Rectal smooth muscle tissue (tissue), 1 donor: Measurements from ENCODE around the gene CAVIN2.

Experiments
- H3K27ac ChIP-seq: one replicate; pipeline ENCODE4 v1.7.0; 2013; ENCODE audit warnings: low read depth, low read length, inconsistent platforms
- H3K27me3 ChIP-seq: one replicate; pipeline ENCODE4 v1.7.0; 2013; ENCODE audit warnings: low read length; ENCODE audit not compliant: control insufficient read depth, insufficient read depth
- H3K36me3 ChIP-seq: one replicate; pipeline ENCODE4 v1.7.0; 2013; ENCODE audit warnings: low read length; ENCODE audit not compliant: control insufficient read depth, insufficient read depth
- H3K4me1 ChIP-seq: one replicate; pipeline ENCODE4 v1.7.0; 2013; ENCODE audit warnings: low read length; ENCODE audit not compliant: control insufficient read depth, insufficient read depth
- H3K4me3 ChIP-seq: one replicate; pipeline ENCODE4 v1.7.0; 2013; ENCODE audit warnings: low read length
- H3K9ac ChIP-seq: one replicate; pipeline ENCODE4 v1.7.0; 2013; ENCODE audit warnings: low read length

The CAVIN2 gene

GRCh38 chr2:191846515-191847476 is at the start of gene CAVIN2:
Gene CAVIN2 (minus strand): TSS chr2:191847088. CDS start chr2:191846925, 163 bp downstream.
- H3K36me3 ChIP-seq = no peaks in the 10 kb centered on the region
- peak within 1 kb of the TSS; percentile 82 for H3K4me3 ChIP-seq
- peaks cover 4% of the 10 kb centered on the region for H3K4me1 ChIP-seq
- no peaks in the 10 kb centered on the region for H3K27me3 ChIP-seq
- H3K27ac ChIP-seq = peak within 1 kb of the TSS; percentile 96
- H3K9ac ChIP-seq = peak within 1 kb of the TSS; percentile 55

- Histone ChIP-seq H3K36me3 (no peaks in the 10 kb centered on the region), H3K4me3 (no peak overlapping the region), H3K27ac (no peak overlapping the region), H3K9ac (no peak overlapping the region), H3K27me3 (no peaks in the 10 kb centered on the region), H3K4me1 (peaks cover 6% of the 10 kb centered on the region)
Measured at GRCh38 chr2:191895743-191896142, 48.9 kb upstream of the CAVIN2 start.

GRCh38 chr2:191895195-191895594 is 48.3 kb upstream of the CAVIN2 start:
- no peak overlapping the region for H3K4me3 ChIP-seq
- H3K9ac ChIP-seq = no peak overlapping the region
- no peaks in the 10 kb centered on the region for H3K36me3 ChIP-seq
- H3K27me3 ChIP-seq = no peaks in the 10 kb centered on the region
- H3K27ac ChIP-seq = no peak overlapping the region
- H3K4me1 ChIP-seq = peaks cover 6% of the 10 kb centered on the region

- Histone ChIP-seq H3K27me3 (no peaks in the 10 kb centered on the region), H3K36me3 (no peaks in the 10 kb centered on the region), H3K27ac (no peak overlapping the region), H3K4me1 (peaks cover 6% of the 10 kb centered on the region), H3K9ac (no peak overlapping the region), H3K4me3 (no peak overlapping the region)
Measured at GRCh38 chr2:191894681-191895147, 47.8 kb upstream of the CAVIN2 start.

GRCh38 chr2:191892391-191892790 is 45.5 kb upstream of the CAVIN2 start:
- no peaks in the 10 kb centered on the region for H3K36me3 ChIP-seq
- no peak overlapping the region for H3K27ac ChIP-seq
- H3K4me3 ChIP-seq = no peak overlapping the region
- no peak overlapping the region for H3K9ac ChIP-seq
- H3K27me3 ChIP-seq = no peaks in the 10 kb centered on the region
- H3K4me1 ChIP-seq = no peaks in the 10 kb centered on the region

GRCh38 chr2:191891656-191892055 is 44.8 kb upstream of the CAVIN2 start:
- H3K36me3 ChIP-seq = no peaks in the 10 kb centered on the region
- H3K27ac ChIP-seq = no peak overlapping the region
- no peaks in the 10 kb centered on the region for H3K27me3 ChIP-seq
- no peak overlapping the region for H3K9ac ChIP-seq
- H3K4me3 ChIP-seq = no peak overlapping the region
- H3K4me1 ChIP-seq = no peaks in the 10 kb centered on the region

DNA sequence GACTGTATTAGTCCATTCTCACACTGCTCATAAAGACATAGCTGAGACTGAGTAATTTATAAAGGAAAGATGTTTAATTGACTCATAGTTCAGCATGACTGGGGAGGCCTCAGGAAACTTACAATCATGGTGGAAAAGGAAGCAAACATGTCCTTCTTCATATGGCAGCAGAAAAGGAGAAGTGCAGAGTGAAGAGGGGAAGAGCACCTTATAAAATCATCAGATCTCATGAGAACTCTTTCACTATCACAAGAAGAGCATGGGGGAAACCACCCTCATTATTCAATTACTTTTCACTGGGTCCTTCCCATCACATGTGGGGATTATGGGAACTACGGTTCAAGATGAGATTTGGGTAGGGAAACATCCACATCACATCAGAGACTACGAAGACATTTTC is 43.0 kb upstream of the CAVIN2 start:
- Histone ChIP-seq H3K36me3 (no peaks in the 10 kb centered on the region), H3K4me1 (peaks cover 11% of the 10 kb centered on the region), H3K9ac (no peak overlapping the region), H3K4me3 (no peak overlapping the region), H3K27me3 (no peaks in the 10 kb centered on the region), H3K27ac (no peak overlapping the region)

DNA sequence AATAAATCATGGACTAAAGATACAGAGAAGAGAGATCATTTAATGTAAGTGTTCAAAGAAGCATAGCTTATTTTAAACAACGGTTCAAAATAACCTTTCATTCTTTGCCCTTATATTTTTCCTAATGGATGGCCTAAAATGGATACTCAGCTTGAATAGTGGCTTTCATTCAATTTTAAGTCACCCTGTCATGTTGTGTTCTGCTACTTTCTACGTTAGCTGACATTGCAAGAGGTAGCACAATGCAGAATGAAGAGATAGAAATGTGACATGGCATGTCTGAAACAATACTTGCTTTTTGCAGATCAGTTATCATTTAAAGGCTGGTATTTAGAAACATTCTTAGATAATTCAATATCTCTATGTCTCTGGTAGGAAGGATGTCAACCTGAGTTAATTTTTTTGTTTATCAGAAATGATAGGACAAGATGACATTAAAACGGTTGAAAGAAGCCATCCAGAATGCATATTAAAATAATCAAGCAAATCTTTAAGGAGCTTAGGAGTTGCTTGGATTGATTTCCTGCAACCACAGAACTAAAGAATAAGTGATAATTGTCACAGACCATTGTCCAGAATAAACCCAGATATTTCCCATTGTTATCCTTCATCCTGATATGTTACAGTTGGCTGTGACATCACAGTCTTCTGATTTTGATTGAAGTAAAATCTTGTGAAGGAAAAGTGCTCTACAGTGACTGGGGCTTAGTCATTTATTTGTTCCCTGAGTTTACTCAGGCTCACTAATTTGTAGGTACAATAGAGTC is 41.7 kb upstream of the CAVIN2 start:
- no peak overlapping the region for H3K9ac ChIP-seq
- peaks cover 11% of the 10 kb centered on the region for H3K4me1 ChIP-seq
- no peak overlapping the region for H3K27ac ChIP-seq
- H3K4me3 ChIP-seq = no peak overlapping the region
- H3K36me3 ChIP-seq = no peaks in the 10 kb centered on the region
- no peaks in the 10 kb centered on the region for H3K27me3 ChIP-seq

GRCh38 chr2:191885650-191886049 is 38.8 kb upstream of the CAVIN2 start:
- no peaks in the 10 kb centered on the region for H3K36me3 ChIP-seq
- H3K9ac ChIP-seq = no peak overlapping the region
- peak overlapping the region; percentile 58 for H3K27ac ChIP-seq
- no peaks in the 10 kb centered on the region for H3K27me3 ChIP-seq
- no peak overlapping the region for H3K4me3 ChIP-seq
- H3K4me1 ChIP-seq = peaks cover 11% of the 10 kb centered on the region

DNA sequence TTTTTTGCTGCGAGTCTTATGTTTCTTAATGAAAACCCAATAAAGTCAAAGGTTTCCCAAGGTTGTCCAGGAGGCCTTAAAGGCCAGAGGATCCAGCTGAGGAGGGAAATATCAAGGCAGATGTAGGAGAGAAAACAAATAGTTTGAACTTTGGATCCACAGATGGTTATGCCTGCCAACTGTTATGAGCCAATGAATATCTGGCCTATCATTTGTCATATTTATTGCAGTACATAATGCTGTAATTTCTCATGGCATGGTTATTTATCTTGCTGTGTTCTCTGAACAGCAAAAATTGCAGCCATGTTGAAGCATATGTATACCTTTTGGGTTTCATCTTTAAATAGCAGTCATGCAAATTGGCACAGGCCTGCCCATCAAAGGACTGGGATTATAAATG is 38.2 kb upstream of the CAVIN2 start:
- Histone ChIP-seq H3K27ac (peak overlapping the region; percentile 58), H3K4me3 (no peak overlapping the region), H3K9ac (no peak overlapping the region), H3K27me3 (no peaks in the 10 kb centered on the region), H3K4me1 (peaks cover 11% of the 10 kb centered on the region), H3K36me3 (no peaks in the 10 kb centered on the region)

GRCh38 chr2:191881982-191882816 is 35.3 kb upstream of the CAVIN2 start:
- H3K9ac ChIP-seq = no peak overlapping the region
- no peaks in the 10 kb centered on the region for H3K27me3 ChIP-seq
- H3K27ac ChIP-seq = no peak overlapping the region
- H3K4me1 ChIP-seq = peaks cover 20% of the 10 kb centered on the region
- no peak overlapping the region for H3K4me3 ChIP-seq
- no peaks in the 10 kb centered on the region for H3K36me3 ChIP-seq
